Neural crest cell (in vitro differentiated cells): ENCODE results near the gene ILF2. TPM values are rescaled to one million over a fixed set of nuclear protein-coding genes. Genes with fewer than 3 reads are reported as not detected.
"Not testable (repeated sequence)": the region's sequence is repeated elsewhere in the genome, so short reads cannot be mapped to it uniquely, and the experiment has no call there.

Experiments used
- DNase-seq: peaks from one replicate; pipeline ENCODE4 v3.0.0; 2021; ENCODE audit warnings: low read depth, mixed read lengths, low spot score
- H3K27ac Mint-ChIP-seq: one replicate; pipeline ENCODE4 v1.8.0; 2021; ENCODE audit warnings: mild to moderate bottlenecking, mixed read lengths; ENCODE audit not compliant: unreplicated experiment
- H3K27me3 Mint-ChIP-seq: 2 replicates; pipeline ENCODE4 v1.8.0; 2021; ENCODE audit warnings: low read depth, mild to moderate bottlenecking, mixed read lengths
- H3K36me3 Mint-ChIP-seq: 2 replicates; pipeline ENCODE4 v1.8.0; 2021; ENCODE audit warnings: low read depth, mild to moderate bottlenecking, mixed read lengths
- H3K4me1 Mint-ChIP-seq: 2 replicates; pipeline ENCODE4 v1.8.0; 2021; ENCODE audit warnings: mixed read lengths
- H3K4me3 Mint-ChIP-seq: one replicate; pipeline ENCODE4 v1.8.0; 2021; ENCODE audit warnings: mild to moderate bottlenecking, mixed read lengths
- H3K9me3 Mint-ChIP-seq: 2 replicates; pipeline ENCODE4 v1.8.0; 2021; ENCODE audit warnings: mixed read lengths
- long read RNA-seq: library from polyadenylated mRNA; unstranded; transcript quantifications from one replicate; pipeline ENCODE4 v2.0.0, GENCODE V29; 2020
- total RNA-seq: library from RNA; stranded (reverse); gene quantifications from 2 replicates; pipeline ENCODE4 v1.2.1, GENCODE V29; 2021
- TF ChIP-seq, protein P1 (sequence below): fragments of 200-600 bp; sonication (generic); conservative IDR thresholded peaks from 2 replicates; pipeline ENCODE4 v1.5.0; 2021; ENCODE audit warnings: antibody characterized with exemption, mild to moderate bottlenecking

ILF2 gene
- 404 and 407 TPM in 2 replicates for total RNA-seq
- long read RNA-seq, transcript ILF2-201 (14 exons, 1,659 nt), result major isoform, 1,769 of 1,895 reads
- long read RNA-seq, partial matches to known transcripts, result 64 of 1,895 reads
- long read RNA-seq, other reads (novel, unspliced or antisense), result 59 of 1,895 reads

- no peak within 1 kb of the TSS for H3K27ac Mint-ChIP-seq
- no peak within 1 kb of the TSS for H3K4me3 Mint-ChIP-seq
- peaks cover 16% of the 10 kb centered on the region for H3K36me3 Mint-ChIP-seq
- peak; percentile 93 for DNase-seq
- H3K4me1 Mint-ChIP-seq, result peaks cover 24% of the 10 kb centered on the region
- TF ChIP-seq, protein P1, sequence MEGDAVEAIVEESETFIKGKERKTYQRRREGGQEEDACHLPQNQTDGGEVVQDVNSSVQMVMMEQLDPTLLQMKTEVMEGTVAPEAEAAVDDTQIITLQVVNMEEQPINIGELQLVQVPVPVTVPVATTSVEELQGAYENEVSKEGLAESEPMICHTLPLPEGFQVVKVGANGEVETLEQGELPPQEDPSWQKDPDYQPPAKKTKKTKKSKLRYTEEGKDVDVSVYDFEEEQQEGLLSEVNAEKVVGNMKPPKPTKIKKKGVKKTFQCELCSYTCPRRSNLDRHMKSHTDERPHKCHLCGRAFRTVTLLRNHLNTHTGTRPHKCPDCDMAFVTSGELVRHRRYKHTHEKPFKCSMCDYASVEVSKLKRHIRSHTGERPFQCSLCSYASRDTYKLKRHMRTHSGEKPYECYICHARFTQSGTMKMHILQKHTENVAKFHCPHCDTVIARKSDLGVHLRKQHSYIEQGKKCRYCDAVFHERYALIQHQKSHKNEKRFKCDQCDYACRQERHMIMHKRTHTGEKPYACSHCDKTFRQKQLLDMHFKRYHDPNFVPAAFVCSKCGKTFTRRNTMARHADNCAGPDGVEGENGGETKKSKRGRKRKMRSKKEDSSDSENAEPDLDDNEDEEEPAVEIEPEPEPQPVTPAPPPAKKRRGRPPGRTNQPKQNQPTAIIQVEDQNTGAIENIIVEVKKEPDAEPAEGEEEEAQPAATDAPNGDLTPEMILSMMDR, result no peak
- no peaks in the 10 kb centered on the region for H3K9me3 Mint-ChIP-seq
- H3K27me3 Mint-ChIP-seq, result peaks cover 2% of the 10 kb centered on the region
Measured at GRCh38 chr1:153670859-153671627, at the start of gene ILF2. Gene ILF2 (minus strand): TSS chr1:153670993. CDS start chr1:153670922, 71 bp downstream.

GRCh38 chr1:153717330-153717729, 46.5 kb upstream of the ILF2 start:
- TF ChIP-seq, protein P1, result no peak
- Mint-ChIP-seq H3K27ac (no peak overlapping the region), H3K36me3 (no peaks in the 10 kb centered on the region), H3K9me3 (no peaks in the 10 kb centered on the region), H3K4me1 (no peaks in the 10 kb centered on the region), H3K27me3 (no peaks in the 10 kb centered on the region), H3K4me3 (no peak overlapping the region)
- DNase-seq, result no peak

DNA sequence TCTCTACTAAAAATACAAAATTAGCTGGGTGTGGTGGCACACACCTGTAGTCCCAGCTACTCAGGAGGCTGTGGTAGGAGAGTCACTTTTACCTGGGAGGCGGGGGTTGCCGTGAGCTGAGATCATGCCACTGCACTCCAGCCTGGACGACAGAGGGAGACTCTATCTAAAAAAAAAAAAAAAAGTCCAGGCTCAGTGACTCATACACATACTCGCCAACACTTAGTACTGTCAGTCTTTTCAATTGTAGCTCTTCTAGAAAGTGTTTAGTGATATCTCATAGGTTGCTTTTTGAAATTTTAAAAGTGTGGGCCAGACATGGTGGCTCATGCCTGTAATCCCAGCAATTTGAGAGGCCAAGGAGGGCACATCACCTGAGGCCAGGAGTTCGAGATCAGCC, 45.4 kb upstream of the ILF2 start:
- H3K9me3 Mint-ChIP-seq, H3K36me3 Mint-ChIP-seq, H3K4me3 Mint-ChIP-seq, H3K4me1 Mint-ChIP-seq, H3K27me3 Mint-ChIP-seq, H3K27ac Mint-ChIP-seq, DNase-seq: not testable (repeated sequence)

DNA sequence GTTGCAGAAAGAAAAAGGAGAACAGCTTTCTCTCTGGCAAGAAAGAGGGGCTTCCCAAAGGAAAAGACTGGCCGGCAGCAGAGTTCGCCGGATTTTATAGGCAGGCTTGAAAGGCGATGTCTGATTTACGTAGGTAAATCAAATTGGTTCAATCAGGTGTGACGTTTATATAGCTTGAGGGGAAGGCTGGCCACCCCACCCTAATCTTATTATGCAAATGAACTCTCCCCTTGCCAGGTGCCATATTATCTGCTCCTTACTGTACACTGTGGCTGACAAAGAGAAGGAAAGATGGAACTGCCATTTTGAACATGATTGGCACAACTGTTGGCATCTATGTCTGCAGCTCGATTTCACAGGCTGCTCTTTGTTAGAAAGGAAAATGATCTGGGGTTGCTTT, 40.2 kb upstream of the ILF2 start:
- Mint-ChIP-seq H3K9me3 (no peaks in the 10 kb centered on the region), H3K36me3 (no peaks in the 10 kb centered on the region), H3K27ac (no peak overlapping the region), H3K4me3 (no peak overlapping the region), H3K4me1 (no peaks in the 10 kb centered on the region), H3K27me3 (no peaks in the 10 kb centered on the region)
- DNase-seq, result no peak
- TF ChIP-seq, protein P1, result no peak

- Mint-ChIP-seq H3K36me3 (no peaks in the 10 kb centered on the region), H3K4me1 (no peaks in the 10 kb centered on the region), H3K27me3 (no peaks in the 10 kb centered on the region), H3K4me3 (no peak overlapping the region), H3K27ac (no peak overlapping the region), H3K9me3 (no peaks in the 10 kb centered on the region)
- no peak for DNase-seq
- TF ChIP-seq, protein P1, result no peak
Measured at GRCh38 chr1:153705484-153705883, 34.7 kb upstream of the ILF2 start.

DNA sequence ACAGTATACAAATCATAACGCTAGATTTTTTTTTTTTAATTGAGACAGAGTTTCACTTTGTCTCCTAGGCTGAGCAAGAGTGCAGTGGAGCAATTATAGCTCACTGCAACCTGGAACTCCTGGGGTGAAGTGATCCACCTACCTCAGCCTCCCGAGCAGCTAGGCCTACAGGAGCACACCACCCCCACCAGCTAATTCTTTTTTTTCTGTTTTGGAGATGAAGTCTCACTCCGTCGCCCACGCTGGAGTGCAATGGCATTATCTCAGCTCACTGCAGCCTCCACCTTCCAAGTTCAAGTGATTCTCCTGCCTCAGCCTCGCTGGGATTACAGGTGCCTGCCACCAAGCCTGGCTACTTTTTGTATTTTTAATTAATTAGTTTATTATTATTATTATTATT, 29.0 kb upstream of the ILF2 start:
- H3K36me3 Mint-ChIP-seq, result no peaks in the 10 kb centered on the region

More for the DNA sequence above, 29.0 kb upstream of the ILF2 start:
- no peak overlapping the region for H3K27ac Mint-ChIP-seq
- TF ChIP-seq, protein P1, result no peak
- DNase-seq, result no peak
- peaks cover 10% of the 10 kb centered on the region for H3K4me1 Mint-ChIP-seq
- no peaks in the 10 kb centered on the region for H3K27me3 Mint-ChIP-seq
- no peaks in the 10 kb centered on the region for H3K9me3 Mint-ChIP-seq
- H3K4me3 Mint-ChIP-seq, result no peak overlapping the region
